RWPE2 (cell line): ENCODE results near the gene CEP170B.

Experiments
- ATAC-seq: fragments of 200-7000 bp; cut with Tn5 transposase; 3 replicates; pipeline ENCODE4 v1.9.1; 2021; ENCODE audit warnings: low read depth
- DNase-seq: peaks from one replicate; pipeline ENCODE4 v3.0.0-alpha.2; 2020; ENCODE audit warnings: low spot score
- H3K27ac ChIP-seq: fragments of 450-650 bp; 2 replicates; pipeline ENCODE4 v1.5.1; 2017; ENCODE audit warnings: mild to moderate bottlenecking; ENCODE audit not compliant: poor library complexity, severe bottlenecking
- H3K27me3 ChIP-seq: fragments of 250-450 bp; sonication (Bioruptor Pico); 2 replicates; pipeline ENCODE4 v1.5.1; 2021; ENCODE audit warnings: mild to moderate bottlenecking, moderate library complexity; ENCODE audit not compliant: insufficient read depth, poor library complexity, severe bottlenecking
- H3K36me3 ChIP-seq: fragments of 250-450 bp; sonication (Bioruptor Pico); 2 replicates; pipeline ENCODE4 v1.5.1; 2020; ENCODE audit warnings: low read depth, mild to moderate bottlenecking, moderate library complexity
- H3K4me1 ChIP-seq: fragments of 250-450 bp; sonication (Bioruptor Pico); 2 replicates; pipeline ENCODE4 v1.5.1; 2021; ENCODE audit warnings: mild to moderate bottlenecking, moderate library complexity; ENCODE audit not compliant: insufficient read depth, poor library complexity, severe bottlenecking
- H3K4me3 ChIP-seq: fragments of 250-450 bp; sonication (Bioruptor Pico); 2 replicates; pipeline ENCODE4 v1.5.1; 2021; ENCODE audit warnings: mild to moderate bottlenecking, moderate library complexity; ENCODE audit not compliant: severe bottlenecking
- H3K9me3 ChIP-seq: fragments of 250-450 bp; sonication (Bioruptor Pico); 2 replicates; pipeline ENCODE4 v1.5.1; 2021; ENCODE audit warnings: mild to moderate bottlenecking, moderate library complexity; ENCODE audit not compliant: severe bottlenecking
- TF ChIP-seq, protein P1 (sequence below): fragments of 450-650 bp; IDR thresholded peaks from one replicate; pipeline ENCODE4 v1.5.1; 2017; ENCODE audit warnings: mild to moderate bottlenecking, moderate library complexity; ENCODE audit not compliant: poor library complexity, severe bottlenecking

Gene CEP170B

DNA sequence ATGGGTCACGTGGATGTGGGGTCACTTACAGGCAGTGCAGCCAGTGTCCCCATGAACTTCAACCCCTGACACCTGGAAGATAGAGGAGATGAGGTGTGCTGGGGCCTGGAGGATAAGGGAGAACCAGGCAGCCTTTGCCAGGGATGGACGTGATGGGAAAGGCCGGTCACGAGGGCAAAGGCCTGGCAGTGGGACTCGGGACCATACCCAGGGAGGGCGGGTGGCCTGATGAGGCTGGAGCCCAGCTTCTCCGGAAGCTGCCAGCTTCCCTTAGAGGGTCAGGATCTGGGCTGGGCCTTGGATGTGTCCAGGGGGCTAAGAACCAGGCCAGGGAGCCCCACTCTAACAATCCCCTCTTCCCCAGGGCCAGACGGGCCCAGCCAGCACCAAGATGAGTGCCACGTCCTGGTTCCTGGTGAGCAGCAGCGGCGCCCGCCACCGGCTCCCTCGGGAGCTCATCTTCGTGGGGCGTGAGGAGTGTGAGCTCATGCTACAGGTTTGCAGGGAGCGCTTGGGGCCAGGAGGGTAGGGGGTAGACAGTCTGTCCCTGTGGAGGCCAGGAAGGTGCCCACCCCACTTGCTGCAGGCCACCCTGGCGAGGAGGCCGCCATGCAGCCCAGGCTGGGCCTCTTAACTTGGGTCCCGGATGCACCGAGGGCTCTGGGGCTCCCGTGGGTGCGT lies 3.1 kb downstream of the CEP170B start:
- no peaks in the 10 kb centered on the region for H3K9me3 ChIP-seq
- peaks cover 17% of the 10 kb centered on the region for H3K4me1 ChIP-seq
- H3K4me3 ChIP-seq, result no peak overlapping the region
- DNase-seq (no peak), ATAC-seq (no peak)
- no peaks in the 10 kb centered on the region for H3K27me3 ChIP-seq
- no peak overlapping the region for H3K27ac ChIP-seq
- TF ChIP-seq, protein P1, sequence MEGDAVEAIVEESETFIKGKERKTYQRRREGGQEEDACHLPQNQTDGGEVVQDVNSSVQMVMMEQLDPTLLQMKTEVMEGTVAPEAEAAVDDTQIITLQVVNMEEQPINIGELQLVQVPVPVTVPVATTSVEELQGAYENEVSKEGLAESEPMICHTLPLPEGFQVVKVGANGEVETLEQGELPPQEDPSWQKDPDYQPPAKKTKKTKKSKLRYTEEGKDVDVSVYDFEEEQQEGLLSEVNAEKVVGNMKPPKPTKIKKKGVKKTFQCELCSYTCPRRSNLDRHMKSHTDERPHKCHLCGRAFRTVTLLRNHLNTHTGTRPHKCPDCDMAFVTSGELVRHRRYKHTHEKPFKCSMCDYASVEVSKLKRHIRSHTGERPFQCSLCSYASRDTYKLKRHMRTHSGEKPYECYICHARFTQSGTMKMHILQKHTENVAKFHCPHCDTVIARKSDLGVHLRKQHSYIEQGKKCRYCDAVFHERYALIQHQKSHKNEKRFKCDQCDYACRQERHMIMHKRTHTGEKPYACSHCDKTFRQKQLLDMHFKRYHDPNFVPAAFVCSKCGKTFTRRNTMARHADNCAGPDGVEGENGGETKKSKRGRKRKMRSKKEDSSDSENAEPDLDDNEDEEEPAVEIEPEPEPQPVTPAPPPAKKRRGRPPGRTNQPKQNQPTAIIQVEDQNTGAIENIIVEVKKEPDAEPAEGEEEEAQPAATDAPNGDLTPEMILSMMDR, result no peak
- peaks cover 43% of the 10 kb centered on the region for H3K36me3 ChIP-seq

DNA sequence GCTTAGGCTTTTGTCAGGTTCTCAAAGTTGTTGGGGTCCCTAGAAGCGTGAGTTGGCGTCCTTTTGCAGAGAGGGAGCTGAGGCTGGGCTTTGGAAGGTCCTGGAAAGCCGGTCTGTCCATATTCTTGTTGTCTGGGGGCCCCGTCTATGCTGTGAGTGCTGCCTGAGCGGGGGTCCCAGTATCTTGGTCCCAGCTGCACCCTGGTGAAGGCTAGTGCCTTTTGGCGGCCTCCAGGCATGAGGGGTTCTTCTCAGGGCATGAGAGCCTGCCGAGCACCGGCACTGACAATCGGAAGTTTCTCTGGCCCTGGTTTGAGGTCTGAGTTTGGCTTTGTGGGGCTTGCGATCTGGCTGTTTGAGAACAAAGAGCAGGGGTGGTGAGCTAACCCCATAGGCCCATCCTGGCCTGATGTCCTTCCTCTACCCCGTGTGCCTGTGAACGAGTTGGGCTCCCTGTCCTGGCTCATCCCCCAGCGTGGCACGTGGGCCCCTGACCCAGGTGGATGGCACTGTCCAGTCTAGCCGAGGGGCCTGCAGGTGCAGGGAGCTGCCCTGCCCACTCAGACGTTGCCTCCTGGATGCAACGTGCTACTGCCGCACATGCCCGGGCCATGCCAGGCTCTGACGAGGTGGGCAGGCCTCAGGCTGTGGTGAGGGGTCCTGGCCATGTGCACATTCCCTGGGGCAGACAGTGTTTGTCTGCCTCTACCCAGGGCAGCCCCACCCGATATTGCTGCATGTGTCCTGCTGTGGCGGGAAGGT lies 3.9 kb downstream of the CEP170B start:
- Histone ChIP-seq H3K4me3 (no peak overlapping the region), H3K36me3 (peaks cover 42% of the 10 kb centered on the region), H3K4me1 (peaks cover 17% of the 10 kb centered on the region), H3K27me3 (no peaks in the 10 kb centered on the region), H3K9me3 (no peaks in the 10 kb centered on the region), H3K27ac (no peak overlapping the region)
- ATAC-seq (no peak), DNase-seq (no peak)
- TF ChIP-seq, protein P1, result no peak

DNA sequence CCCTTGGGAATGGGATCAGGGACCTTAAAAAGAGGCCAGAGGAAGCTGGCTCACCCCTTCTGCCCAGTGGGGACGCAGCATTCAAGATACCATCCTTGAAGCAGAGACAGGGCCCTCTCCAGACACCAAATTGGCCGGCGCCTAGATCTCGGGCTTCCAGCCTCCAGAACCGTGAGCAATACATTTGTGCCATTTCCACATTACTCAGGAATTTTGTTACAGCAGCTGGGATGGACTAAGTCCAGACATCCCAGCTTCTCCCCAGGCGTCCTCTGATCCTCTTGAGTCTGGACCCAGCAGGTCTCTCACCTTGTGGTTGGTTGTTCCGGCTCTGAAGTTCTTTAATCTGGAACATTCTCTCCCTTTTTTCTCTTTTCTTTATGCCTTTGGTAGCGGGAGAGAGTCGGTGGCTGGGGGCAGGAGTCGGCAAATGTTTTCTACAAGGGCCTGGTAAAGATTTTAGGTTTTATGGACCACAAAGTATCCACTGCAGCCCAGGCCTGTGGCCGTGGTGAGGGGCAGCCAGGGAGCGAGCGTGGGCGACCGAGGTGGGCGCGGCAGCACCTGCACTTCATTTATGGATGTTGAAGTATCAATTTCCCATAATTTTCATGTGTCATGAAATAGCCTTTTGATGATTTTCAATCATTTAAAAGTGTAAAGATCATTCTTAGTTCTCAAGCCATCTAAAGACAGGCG lies 4.8 kb downstream of the CEP170B start:
- Histone ChIP-seq H3K27me3 (no peaks in the 10 kb centered on the region), H3K27ac (no peak overlapping the region), H3K36me3 (peaks cover 42% of the 10 kb centered on the region), H3K4me3 (no peak overlapping the region), H3K4me1 (peaks cover 17% of the 10 kb centered on the region), H3K9me3 (no peaks in the 10 kb centered on the region)
- no peak for DNase-seq
- ATAC-seq, result no peak
- TF ChIP-seq, protein P1, result no peak

DNA sequence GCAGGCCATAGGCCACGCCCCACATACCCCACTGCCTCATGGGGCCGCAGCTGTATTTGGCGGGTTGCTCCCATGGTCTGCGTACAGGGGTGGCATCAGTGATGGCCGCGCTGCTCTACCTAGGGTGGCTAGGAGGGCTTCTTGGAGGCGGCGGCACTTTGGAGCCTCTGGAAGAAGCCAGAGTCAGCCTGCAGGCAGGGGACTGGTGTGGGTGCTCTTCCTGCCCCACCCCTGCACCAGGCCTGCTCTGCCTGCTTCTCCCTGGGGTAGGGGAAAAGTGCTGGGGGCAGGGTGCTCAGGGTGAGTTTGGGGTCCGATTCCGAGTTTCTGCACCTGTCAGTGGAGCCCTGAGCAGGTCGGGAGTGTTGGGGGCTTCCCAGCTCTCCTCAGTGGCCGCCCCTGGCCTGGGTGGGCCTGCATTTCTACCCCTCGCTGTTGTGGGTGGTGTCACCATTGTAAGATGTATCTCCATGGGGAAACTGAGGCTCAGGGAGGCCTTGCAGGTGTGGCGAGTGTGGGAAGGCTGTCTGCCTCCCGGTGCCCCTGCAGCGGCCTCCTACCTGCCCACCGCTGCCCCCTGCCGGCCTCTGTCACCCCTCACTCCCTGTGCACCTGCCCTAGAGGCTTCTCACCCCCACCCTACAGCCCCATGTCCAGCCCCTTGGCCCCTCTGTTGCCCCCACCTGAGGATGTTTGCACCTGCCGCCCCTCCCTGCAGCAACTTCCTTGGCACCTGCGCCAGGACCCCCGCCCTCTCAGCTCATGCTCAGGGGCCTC lies 5.5 kb downstream of the CEP170B start:
- Histone ChIP-seq H3K27ac (no peak overlapping the region), H3K4me3 (no peak overlapping the region), H3K27me3 (no peaks in the 10 kb centered on the region), H3K4me1 (peaks cover 17% of the 10 kb centered on the region), H3K36me3 (peaks cover 42% of the 10 kb centered on the region), H3K9me3 (no peaks in the 10 kb centered on the region)
- ATAC-seq (no peak), DNase-seq (no peak)
- TF ChIP-seq, protein P1, result peak; percentile 36
